VCaP (cell line): ENCODE results near the gene FIP1L1.

Source experiments
- H3K27ac ChIP-seq: fragments of 450-650 bp; 2 replicates; pipeline ENCODE4 v1.5.1; 2017
- TF ChIP-seq, protein P1 (sequence below): fragments of 450-650 bp; conservative IDR thresholded peaks from 2 replicates; pipeline ENCODE4 v1.5.1; 2017; ENCODE audit warnings: mild to moderate bottlenecking, moderate library complexity

FIP1L1 gene

DNA sequence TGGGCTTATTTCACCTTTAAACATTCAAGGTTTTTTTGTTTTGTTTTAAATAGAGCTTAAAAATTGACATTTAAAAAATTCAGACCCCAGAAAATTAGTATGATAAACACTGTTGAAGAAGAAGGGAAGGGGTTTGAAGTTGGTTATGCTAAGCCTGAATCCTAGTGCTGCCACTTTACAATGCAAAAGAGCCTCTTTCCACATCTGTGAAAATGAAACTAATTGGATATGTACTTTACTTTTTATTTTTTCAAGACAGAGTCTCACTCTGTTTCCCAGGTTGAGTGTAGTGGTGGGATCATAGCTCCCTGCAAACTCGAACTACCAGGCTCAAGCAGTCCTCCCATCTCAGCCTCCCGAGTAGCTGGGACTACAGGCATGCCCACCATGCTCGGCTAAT lies 41.8 kb downstream of the FIP1L1 start:
- H3K27ac ChIP-seq: no peak overlapping the region

DNA sequence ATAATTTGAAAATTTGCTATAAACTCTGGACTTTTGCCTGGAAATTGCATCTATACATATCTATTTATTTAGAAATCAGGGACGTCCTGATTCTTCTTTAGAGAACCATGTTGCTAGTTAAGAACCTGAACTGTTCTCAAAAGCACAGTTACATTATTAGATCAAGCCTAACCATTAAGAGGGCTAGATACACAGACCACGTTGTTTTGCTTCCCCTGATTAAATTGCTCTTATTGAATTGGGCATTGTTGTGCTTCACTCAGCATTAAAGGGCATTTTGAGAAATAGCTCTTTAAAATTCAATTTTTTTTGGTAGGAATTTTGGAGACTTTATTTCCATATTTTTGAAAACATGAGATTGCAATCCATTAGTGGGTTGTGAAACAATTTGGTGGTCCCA lies 44.4 kb downstream of the FIP1L1 start:
- TF ChIP-seq, protein P1, sequence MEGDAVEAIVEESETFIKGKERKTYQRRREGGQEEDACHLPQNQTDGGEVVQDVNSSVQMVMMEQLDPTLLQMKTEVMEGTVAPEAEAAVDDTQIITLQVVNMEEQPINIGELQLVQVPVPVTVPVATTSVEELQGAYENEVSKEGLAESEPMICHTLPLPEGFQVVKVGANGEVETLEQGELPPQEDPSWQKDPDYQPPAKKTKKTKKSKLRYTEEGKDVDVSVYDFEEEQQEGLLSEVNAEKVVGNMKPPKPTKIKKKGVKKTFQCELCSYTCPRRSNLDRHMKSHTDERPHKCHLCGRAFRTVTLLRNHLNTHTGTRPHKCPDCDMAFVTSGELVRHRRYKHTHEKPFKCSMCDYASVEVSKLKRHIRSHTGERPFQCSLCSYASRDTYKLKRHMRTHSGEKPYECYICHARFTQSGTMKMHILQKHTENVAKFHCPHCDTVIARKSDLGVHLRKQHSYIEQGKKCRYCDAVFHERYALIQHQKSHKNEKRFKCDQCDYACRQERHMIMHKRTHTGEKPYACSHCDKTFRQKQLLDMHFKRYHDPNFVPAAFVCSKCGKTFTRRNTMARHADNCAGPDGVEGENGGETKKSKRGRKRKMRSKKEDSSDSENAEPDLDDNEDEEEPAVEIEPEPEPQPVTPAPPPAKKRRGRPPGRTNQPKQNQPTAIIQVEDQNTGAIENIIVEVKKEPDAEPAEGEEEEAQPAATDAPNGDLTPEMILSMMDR: no peak
- no peak overlapping the region for H3K27ac ChIP-seq

More for the DNA sequence above, 41.8 kb downstream of the FIP1L1 start:
- TF ChIP-seq, protein P1: no peak

DNA sequence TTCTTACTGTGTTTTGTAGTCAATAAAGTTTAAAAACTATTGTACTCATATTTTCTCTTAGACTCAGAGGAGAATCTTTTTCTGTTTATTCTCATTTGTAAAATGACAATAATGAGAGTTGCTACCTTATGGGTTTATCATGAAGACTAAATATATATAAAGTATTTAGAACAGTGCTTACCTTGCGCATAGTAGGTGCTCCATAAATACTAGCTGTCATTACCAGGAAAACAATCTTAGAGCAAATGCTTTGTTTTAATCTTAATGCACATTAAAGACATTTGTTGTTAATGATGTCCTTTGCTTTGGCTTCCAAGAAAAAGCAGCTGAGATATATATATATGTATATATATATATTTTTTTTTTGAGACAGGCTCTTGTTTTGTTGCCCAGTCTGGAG lies 44.9 kb downstream of the FIP1L1 start:
- TF ChIP-seq, protein P1: no peak
- no peak overlapping the region for H3K27ac ChIP-seq

DNA sequence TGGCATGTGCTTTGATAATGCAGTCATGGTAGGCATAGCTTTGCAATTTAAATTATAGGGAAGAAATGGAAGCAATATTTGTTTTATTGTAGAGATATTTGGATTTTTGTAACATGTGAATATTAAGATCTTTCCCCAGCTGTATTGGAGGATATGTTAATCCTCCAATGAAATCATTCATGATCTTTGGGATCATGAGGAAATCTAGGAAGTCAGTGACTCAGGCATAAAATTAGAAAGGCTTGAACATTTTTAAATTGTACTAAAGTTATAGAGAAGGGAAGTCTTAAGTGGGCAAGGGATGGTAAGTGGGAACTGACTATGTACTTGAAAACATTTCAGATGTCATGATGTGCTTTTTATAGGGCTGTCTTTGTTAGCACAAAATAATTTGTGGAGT lies 46.8 kb downstream of the FIP1L1 start:
- TF ChIP-seq, protein P1: no peak

DNA sequence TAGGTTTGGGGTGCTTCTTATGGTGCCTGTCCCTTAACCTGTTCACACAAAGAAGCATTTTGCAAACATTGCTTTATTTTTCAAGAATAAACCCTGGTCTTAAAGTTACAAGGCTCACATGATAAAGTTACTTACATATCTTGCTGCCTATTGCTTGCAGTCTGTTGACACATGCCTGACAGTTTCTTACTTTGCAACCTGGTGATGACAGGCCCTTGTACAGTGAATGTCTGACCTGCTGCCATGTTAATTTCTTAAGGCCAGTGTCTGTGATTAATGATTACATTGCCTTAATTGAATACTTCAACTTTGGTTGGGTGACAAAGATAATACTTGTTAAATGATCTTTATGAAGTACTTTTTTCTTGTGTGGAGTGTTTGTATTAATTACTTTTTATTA lies 49.9 kb downstream of the FIP1L1 start:
- TF ChIP-seq, protein P1: no peak
- H3K27ac ChIP-seq: no peak overlapping the region

More for the DNA sequence above, 46.8 kb downstream of the FIP1L1 start:
- H3K27ac ChIP-seq: no peak overlapping the region

DNA sequence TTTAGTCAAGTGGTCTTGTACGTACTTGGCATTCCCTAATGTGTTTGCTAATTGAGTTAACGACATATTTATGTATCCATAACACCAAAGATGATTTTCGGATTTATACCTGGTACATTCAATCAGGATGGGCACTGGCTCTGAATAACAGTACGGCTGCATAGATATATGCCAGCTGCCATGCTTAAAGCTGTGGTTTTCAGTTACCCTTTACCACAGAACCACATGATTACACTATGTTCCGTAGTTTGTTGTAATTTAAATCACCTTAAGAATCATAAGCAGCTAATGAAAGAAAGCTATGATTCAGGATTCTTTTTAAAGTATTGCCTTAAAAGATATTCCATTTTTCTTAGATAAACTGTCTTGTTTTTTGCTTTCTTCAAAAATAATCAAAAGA lies 53.6 kb downstream of the FIP1L1 start:
- TF ChIP-seq, protein P1: no peak
- no peak overlapping the region for H3K27ac ChIP-seq

DNA sequence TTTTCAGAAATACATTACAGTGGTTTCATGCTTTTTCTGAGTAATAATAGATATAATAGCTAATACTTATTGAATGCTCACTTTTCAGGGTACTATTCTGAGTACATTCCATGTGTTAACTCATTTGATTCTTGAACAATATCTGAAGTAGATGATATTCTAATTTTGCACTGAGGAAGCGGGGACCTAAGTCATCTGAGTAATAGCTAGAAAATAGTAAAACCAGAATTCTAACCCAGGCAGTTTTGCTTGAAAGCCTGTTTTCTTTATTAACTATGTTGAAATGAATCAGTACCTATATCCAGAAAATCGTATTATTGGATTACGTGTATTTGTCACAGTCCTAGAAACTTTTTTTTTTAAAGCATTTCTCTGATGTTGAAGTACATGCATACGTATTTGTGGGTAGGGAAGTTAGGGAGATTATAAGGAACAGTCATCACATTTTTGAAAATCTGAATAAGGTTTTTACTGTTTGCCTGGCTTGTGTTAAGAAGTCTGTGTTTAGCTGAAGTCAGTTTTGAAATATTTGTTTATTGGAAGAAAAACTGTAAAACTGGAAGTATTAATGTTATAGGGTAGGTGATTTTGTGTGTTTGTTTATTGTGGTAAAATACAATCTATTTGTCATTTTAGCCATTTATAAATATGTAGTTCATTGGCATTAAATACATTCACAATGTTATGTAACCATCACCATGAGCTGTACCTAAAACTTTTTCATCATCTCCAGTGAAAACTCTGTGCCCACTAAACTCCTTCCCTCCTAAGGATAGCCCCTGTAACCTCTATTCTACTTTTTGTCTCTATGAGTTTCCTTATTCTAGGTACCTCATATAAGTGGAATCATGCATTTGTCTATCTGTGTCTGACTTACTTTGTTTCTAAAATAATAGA lies 55.3 kb downstream of the FIP1L1 start:
- no peak overlapping the region for H3K27ac ChIP-seq
- TF ChIP-seq, protein P1: no peak
